Transverse colon (tissue), 4 donors: ENCODE measurements around the gene ANO9.

Source experiments
- CTCF ChIP-seq, 5 experiments: fragments of 200-600 bp in 3 of 5; fragments of 450-650 bp in 2 of 5; sonication (generic) in 3 of 5; IDR thresholded peaks; 1 replicate in 2 of 5; 2 replicates in 3 of 5; pipeline ENCODE4 v1.5.1; 2016 to 2017; ENCODE audit warnings: antibody characterized with exemption in 5 of 5, inconsistent platforms in 3 of 5, mild to moderate bottlenecking in 2 of 5, moderate library complexity in 1 of 5
- EP300 ChIP-seq: sonication (generic); formaldehyde crosslinking; IDR thresholded peaks from one replicate; pipeline ENCODE4 v1.6.1; 2017; ENCODE audit warnings: antibody characterized with exemption, low read depth
- POLR2A ChIP-seq: fragments of 450-650 bp; IDR thresholded peaks from one replicate; pipeline ENCODE4 v1.6.1; 2016; ENCODE audit warnings: antibody characterized with exemption, mild to moderate bottlenecking, moderate library complexity
- POLR2AphosphoS5 ChIP-seq, 3 donors: sonication (generic); formaldehyde crosslinking; IDR thresholded peaks; one replicate each; pipeline ENCODE4 v1.6.1; 2016; ENCODE audit warnings: antibody characterized with exemption in 3 of 3

- TF ChIP-seq CTCF (IDR thresholded peaks at IDR 0.05) (no peak), POLR2A (no peak), POLR2AphosphoS5 (IDR thresholded peaks at IDR 0.05) (no peak), EP300 (no peak)
Observed at GRCh38 chr11:420911-421321, 20.9 kb downstream of the ANO9 start.
